ENCODE results near the gene NCAPG2. TPM values are rescaled to one million over a fixed set of nuclear protein-coding genes. Genes with fewer than 3 reads are reported as not detected.

NCAPG2 gene
- polyA plus RNA-seq, 1 experiment = 14.8 TPM

DNA sequence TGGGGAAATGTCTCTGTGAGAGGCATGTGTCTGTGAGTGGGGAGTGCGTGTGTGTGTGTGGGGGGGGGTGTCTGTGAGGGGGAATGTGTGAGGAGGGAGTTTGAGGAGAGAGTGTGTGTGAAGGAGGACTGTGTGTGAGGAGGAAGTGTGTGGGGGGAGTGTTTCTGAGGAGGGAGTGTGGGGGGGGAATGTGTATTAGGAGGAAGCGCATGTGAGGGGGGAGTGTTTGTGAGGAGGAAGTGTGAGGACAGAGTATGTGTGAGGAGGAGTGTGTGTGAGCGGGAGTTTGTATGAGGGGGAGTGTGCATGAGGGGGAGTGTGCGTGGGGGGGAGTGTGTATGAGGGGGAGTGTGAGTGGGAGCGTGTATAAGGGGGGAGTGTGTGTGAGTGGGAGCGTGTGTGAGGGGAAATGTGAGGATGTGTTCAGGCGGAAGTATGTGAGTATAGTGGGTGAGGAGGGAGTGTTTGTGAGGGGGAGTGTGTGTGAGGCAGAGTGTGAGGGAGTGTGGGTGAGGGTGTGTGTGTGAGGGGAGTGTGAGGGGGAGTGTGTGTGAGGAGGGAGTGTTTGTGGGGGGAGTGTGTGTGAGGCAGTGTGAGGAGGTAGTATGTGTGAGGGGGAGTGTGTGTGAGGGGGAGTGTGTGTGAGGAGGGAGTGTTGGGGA, 95.2 kb downstream of the NCAPG2 start:
- no peak for DNase-seq (ENCODE audit: low read depth, low spot score)
- Histone ChIP-seq H3K27me3 (ENCODE audit: control insufficient read depth, insufficient read depth, low read length) (no peaks in the 10 kb centered on the region), H3K9me3 (ENCODE audit: control insufficient read depth, insufficient read depth, low read length) (no peaks in the 10 kb centered on the region), H3K27ac (ENCODE audit: low read depth, low read length) (no peak overlapping the region), H3K4me3 (ENCODE audit: low read depth, low read length) (no peak overlapping the region)
- ChIA-PET CTCF (no interaction called here), POLR2A (no interaction called here)
- TF ChIP-seq, protein P1, sequence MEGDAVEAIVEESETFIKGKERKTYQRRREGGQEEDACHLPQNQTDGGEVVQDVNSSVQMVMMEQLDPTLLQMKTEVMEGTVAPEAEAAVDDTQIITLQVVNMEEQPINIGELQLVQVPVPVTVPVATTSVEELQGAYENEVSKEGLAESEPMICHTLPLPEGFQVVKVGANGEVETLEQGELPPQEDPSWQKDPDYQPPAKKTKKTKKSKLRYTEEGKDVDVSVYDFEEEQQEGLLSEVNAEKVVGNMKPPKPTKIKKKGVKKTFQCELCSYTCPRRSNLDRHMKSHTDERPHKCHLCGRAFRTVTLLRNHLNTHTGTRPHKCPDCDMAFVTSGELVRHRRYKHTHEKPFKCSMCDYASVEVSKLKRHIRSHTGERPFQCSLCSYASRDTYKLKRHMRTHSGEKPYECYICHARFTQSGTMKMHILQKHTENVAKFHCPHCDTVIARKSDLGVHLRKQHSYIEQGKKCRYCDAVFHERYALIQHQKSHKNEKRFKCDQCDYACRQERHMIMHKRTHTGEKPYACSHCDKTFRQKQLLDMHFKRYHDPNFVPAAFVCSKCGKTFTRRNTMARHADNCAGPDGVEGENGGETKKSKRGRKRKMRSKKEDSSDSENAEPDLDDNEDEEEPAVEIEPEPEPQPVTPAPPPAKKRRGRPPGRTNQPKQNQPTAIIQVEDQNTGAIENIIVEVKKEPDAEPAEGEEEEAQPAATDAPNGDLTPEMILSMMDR (IDR thresholded peaks at IDR 0.05; ENCODE audit: low read depth, low read length) = no peak

GRCh38 chr7:158607563-158607962, 97.0 kb downstream of the NCAPG2 start:
- Histone ChIP-seq H3K9me3 (ENCODE audit: control insufficient read depth, insufficient read depth, low read length) (no peaks in the 10 kb centered on the region), H3K4me3 (ENCODE audit: low read depth, low read length) (no peak overlapping the region), H3K27me3 (ENCODE audit: control insufficient read depth, insufficient read depth, low read length) (no peaks in the 10 kb centered on the region), H3K27ac (ENCODE audit: low read depth, low read length) (no peak overlapping the region)
- TF ChIP-seq, protein P1 (IDR thresholded peaks at IDR 0.05; ENCODE audit: low read depth, low read length) = no peak
- ChIA-PET CTCF (interaction anchor here (1.5 kb wide), 1 partner anchor 369 kb away, joined by 3 read pairs; no protein-coding TSS in a partner anchor), POLR2A (no interaction called here)
- no peak for DNase-seq (ENCODE audit: low read depth, low spot score)

- no peak overlapping the region for H3K4me3 ChIP-seq (ENCODE audit: low read depth, low read length)
- H3K9me3 ChIP-seq (ENCODE audit: control insufficient read depth, insufficient read depth, low read length) = no peaks in the 10 kb centered on the region
- no peak for DNase-seq (ENCODE audit: low read depth, low spot score)
- H3K27ac ChIP-seq (ENCODE audit: low read depth, low read length) = no peak overlapping the region
- POLR2A ChIA-PET = no interaction called here
- CTCF ChIA-PET = no interaction called here
- no peaks in the 10 kb centered on the region for H3K27me3 ChIP-seq (ENCODE audit: control insufficient read depth, insufficient read depth, low read length)
- TF ChIP-seq, protein P1 (IDR thresholded peaks at IDR 0.05; ENCODE audit: low read depth, low read length) = no peak
Measured at GRCh38 chr7:158606671-158607424, 97.8 kb downstream of the NCAPG2 start.

- Histone ChIP-seq H3K27ac (ENCODE audit: low read depth, low read length) (no peak overlapping the region), H3K9me3 (ENCODE audit: control insufficient read depth, insufficient read depth, low read length) (no peaks in the 10 kb centered on the region), H3K27me3 (ENCODE audit: control insufficient read depth, insufficient read depth, low read length) (no peaks in the 10 kb centered on the region), H3K4me3 (ENCODE audit: low read depth, low read length) (no peak overlapping the region)
- POLR2A ChIA-PET = no interaction called here
- CTCF ChIA-PET = no interaction called here
- no peak for DNase-seq (ENCODE audit: low read depth, low spot score)
- TF ChIP-seq, protein P1 (IDR thresholded peaks at IDR 0.05; ENCODE audit: low read depth, low read length) = no peak
Measured at GRCh38 chr7:158606129-158606528, 98.5 kb downstream of the NCAPG2 start.

Data from AG04450 (cell line).